ENCODE measurements around the gene SV2C.

Gene SV2C

DNA sequence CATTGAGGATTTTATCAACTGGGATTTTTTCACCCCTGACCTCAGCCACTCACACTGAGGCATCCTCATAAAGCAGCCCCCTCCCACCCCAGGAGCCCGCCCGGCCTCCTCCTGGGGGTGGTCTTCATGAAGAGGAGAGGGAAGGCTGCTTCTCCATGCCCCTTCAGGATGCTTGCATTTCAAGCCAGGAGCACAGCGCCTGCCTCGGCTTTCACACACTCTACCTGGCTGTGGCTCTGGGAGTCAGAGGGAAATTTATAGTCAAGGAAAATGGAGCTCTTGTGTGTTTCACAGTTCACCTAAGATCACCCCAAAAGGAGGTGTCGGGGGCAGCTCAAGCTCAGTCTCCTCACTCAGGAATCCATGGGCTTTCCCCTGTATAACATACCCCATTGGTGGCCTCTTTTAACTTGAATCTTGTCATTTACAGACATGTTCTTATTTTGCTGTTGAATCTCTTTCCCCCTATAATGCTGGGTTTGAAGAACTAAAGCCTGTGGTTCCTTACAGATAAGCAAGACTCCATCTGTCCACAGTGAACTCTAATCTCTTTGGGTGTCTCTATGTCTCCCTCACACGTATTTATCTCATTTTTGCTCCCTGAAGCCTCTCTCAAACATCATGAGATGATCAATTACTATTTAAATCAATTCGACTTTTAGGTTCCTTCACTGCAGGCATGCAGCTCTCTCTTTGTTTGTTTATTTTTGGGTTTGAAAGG is 297.3 kb downstream of the SV2C start:
- H3K4me3 ChIP-seq (ENCODE audit: low read depth, low read length), result no peak overlapping the region
- no peak for TF ChIP-seq CTCF (IDR thresholded peaks at IDR 0.05; ENCODE audit: low read depth, low read length)

DNA sequence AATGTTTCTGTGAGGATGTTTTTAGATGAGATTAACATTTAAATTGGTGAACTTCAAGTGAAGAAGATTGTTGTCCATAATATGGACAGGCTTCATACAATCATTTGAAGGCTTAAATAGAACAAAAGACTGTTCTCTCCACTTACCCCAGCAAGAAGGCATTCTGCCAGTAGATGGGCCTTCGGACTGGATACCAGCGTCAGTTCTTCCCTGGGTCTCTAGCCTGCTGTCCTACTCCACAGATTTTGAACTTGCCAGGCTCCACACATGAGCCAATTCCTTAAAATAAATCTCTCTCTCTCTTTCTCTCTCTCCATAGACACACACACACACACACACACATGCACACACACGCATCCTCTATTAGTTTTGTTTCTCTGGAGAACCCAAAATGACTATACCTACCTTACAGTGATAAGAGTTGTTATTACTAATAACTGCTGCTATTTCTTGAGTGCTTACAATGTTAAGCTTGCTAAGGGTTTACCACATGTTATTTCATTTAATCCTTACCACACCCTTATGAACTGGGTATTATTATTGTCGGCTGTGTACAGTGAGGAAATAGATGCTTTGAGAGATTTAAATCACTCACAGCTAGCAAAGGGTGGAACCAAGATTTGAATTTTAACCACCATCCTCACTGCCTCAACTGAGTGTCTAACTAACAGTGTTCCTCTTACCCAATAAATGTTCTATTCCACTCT is 300.1 kb downstream of the SV2C start:
- no peak for TF ChIP-seq CTCF (IDR thresholded peaks at IDR 0.05; ENCODE audit: low read depth, low read length)
- H3K4me3 ChIP-seq (ENCODE audit: low read depth, low read length), result no peak overlapping the region

- TF ChIP-seq CTCF (IDR thresholded peaks at IDR 0.05; ENCODE audit: low read depth, low read length), result no peak
- no peak overlapping the region for H3K4me3 ChIP-seq (ENCODE audit: low read depth, low read length)
Measured at GRCh38 chr5:76384189-76384588, 301.0 kb downstream of the SV2C start.

DNA sequence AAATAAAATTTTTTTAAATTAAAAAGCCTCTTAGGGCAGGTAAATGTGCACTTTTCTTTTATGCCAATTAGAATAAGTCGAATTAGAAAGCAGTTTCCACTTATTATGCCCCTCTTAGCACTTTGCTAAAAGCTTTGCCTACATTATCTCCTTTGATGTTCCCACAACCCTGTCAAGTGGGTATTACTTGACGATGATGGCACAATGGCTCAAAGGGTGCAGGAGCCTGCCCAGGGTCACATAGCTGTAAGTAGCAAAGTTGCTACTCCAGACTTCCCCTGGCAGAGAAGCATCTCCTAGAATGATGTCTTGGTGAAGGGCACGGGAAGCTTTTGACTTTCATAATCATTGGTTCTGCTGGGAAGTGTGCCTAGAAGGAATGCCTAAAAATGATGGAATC is 301.5 kb downstream of the SV2C start:
- TF ChIP-seq CTCF (IDR thresholded peaks at IDR 0.05; ENCODE audit: low read depth, low read length), result no peak
- H3K4me3 ChIP-seq (ENCODE audit: low read depth, low read length), result no peak overlapping the region

DNA sequence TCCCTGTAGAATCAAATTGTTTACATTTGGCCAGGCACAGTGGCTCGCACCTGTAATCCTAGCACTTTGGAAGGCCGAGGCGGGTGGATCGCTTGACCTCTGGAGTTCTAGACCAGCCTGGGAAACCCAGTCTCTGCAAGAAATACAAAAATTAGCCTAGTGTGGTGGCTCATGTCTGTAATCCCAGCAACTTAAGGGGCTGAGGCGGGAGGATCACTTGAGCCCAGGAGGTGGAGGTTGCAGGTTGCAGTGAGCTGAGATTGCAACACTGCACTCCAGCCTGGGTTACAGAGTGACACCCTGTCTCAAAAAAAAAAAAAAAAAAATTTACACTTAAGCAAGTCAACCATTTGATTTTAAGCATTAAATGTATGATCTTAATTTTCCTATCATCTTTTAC is 302.4 kb downstream of the SV2C start:
- no peak for TF ChIP-seq CTCF (IDR thresholded peaks at IDR 0.05; ENCODE audit: low read depth, low read length)
- H3K4me3 ChIP-seq (ENCODE audit: low read depth, low read length), result no peak overlapping the region

DNA sequence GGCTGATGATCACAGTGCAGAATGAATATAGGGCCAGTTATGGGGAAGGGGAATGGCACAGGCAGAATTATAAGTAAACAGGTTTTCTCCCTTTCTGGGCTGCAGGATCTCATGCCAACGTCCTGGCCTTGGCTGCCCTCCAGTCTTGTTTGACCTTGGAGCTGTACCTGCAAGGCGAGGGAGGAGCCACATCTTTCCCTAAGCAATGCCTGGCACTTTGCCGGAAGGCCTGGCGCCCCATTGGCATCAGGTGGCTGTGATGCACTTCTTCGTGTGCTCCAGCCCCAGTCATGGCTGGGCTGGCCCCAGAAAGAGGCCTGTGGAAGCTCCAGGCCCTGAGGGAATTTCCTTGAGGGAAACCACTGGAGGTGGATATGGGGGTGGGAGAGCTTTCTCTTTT is 303.2 kb downstream of the SV2C start:
- TF ChIP-seq CTCF (IDR thresholded peaks at IDR 0.05; ENCODE audit: low read depth, low read length), result no peak
- no peak overlapping the region for H3K4me3 ChIP-seq (ENCODE audit: low read depth, low read length)

DNA sequence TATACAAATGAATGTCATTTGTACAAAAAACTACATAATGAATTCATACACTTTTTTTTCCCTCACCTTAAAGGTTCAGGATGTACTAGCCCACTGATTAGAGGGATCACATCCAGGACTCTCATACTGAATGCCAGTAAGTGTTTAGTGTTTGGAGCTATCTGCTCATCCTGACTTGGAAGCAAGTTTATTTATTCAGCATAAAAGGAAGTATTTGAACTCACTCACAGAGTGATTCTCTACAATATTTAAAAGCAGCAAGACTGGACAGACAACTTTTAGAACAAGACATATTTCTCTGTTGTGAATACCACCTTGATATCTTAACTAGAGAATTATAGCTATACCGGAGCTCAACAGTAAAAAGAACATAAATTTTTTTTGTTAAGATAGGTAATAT is 305.1 kb downstream of the SV2C start:
- no peak overlapping the region for H3K4me3 ChIP-seq (ENCODE audit: low read depth, low read length)

More for the DNA sequence above, 305.1 kb downstream of the SV2C start:
- no peak for TF ChIP-seq CTCF (IDR thresholded peaks at IDR 0.05; ENCODE audit: low read depth, low read length)
